Gastroesophageal sphincter (tissue), 4 donors: Measurements from ENCODE around the gene JARID2. TPM values are rescaled to one million over a fixed set of nuclear protein-coding genes. Genes with fewer than 3 reads are reported as not detected.

Experiments used
- ATAC-seq: fragments of 150-250 bp; one replicate; pipeline ENCODE4 v1.9.1; 2016; ENCODE audit warnings: mild to moderate bottlenecking, moderate library complexity
- H3K27ac ChIP-seq, 4 donors: fragments of 200-600 bp; sonication (generic) in 3 of 4; 1 replicate in 3 of 4; 2 replicates in 1 of 4; pipeline ENCODE4 v1.5.1; 2016 to 2019
- H3K27me3 ChIP-seq: fragments of 200-600 bp; sonication (generic); one replicate; pipeline ENCODE4 v1.5.1; 2019
- H3K36me3 ChIP-seq, 2 donors: fragments of 200-600 bp; sonication (generic); one replicate each; pipeline ENCODE4 v1.5.1; 2019; ENCODE audit warnings: control low read depth in 1 of 2
- H3K4me1 ChIP-seq, 3 donors: fragments of 200-600 bp; sonication (generic); 1 replicate in 2 of 3; 2 replicates in 1 of 3; pipeline ENCODE4 v1.5.1; 2016 to 2019; ENCODE audit warnings: control low read depth in 2 of 3
- H3K4me3 ChIP-seq, 2 donors: fragments of 200-600 bp; sonication (generic); one replicate each; pipeline ENCODE4 v1.5.1; 2019; ENCODE audit warnings: mild to moderate bottlenecking in 1 of 2, moderate library complexity in 1 of 2
- H3K9me3 ChIP-seq, 3 donors: fragments of 200-600 bp; sonication (generic); one replicate each; pipeline ENCODE4 v1.5.1; 2017 to 2019; ENCODE audit warnings: control low read depth in 2 of 3
- CTCF ChIP-seq, 4 experiments: fragments of 200-600 bp in 2 of 4; fragments of 450-650 bp in 2 of 4; sonication (generic) in 1 of 4; IDR thresholded peaks; one replicate each; pipeline ENCODE4 v1.5.1; 2017 to 2019; ENCODE audit warnings: antibody characterized with exemption in 4 of 4, mild to moderate bottlenecking in 2 of 4, moderate library complexity in 2 of 4
- EP300 ChIP-seq: sonication (generic); formaldehyde crosslinking; IDR thresholded peaks from one replicate; pipeline ENCODE4 v1.6.1; 2017; ENCODE audit warnings: antibody characterized with exemption, mild to moderate bottlenecking
- POLR2A ChIP-seq, 2 donors: fragments of 450-650 bp; IDR thresholded peaks; one replicate each; pipeline ENCODE4 v1.6.1; 2017; ENCODE audit warnings: antibody characterized with exemption in 2 of 2, mild to moderate bottlenecking in 2 of 2, moderate library complexity in 1 of 2
- POLR2AphosphoS5 ChIP-seq: sonication (generic); formaldehyde crosslinking; IDR thresholded peaks from one replicate; pipeline ENCODE4 v1.6.1; 2017; ENCODE audit warnings: antibody characterized with exemption
- WGBS, 2 donors: methylation state at CpG; one replicate each; pipeline ENCODE4 v1.1.5; 2018; ENCODE audit warnings: low coverage in 1 of 2; 5-methylcytosine and 5-hydroxymethylcytosine counted together
- total RNA-seq, 4 donors: library from RNA; depleted of rRNA; stranded (reverse); fragments of >200 nt; gene quantifications; one replicate each; pipeline ENCODE4 v1.1.0, GENCODE V29; 2016

Gene JARID2
- total RNA-seq, 4 donors from 2014 or later: 6.8 to 12.3 (median 8.5) TPM

- 89 to 100% methylated on average over 4 to 5 of the region's 7 CpGs for WGBS, 2 donors
- no peak for ATAC-seq
Measured at GRCh38 chr6:15423286-15423993, 177.6 kb downstream of the JARID2 start.

GRCh38 chr6:15425947-15426346, 180.1 kb downstream of the JARID2 start:
- no peaks in the 10 kb centered on the region for H3K9me3 ChIP-seq
- 80% methylated on average over 2 of the region's 5 CpGs for WGBS, 2 donors
- H3K27ac ChIP-seq: no peak overlapping the region
- H3K4me3 ChIP-seq: no peak overlapping the region
- H3K27me3 ChIP-seq: no peaks in the 10 kb centered on the region
- TF ChIP-seq POLR2A (IDR thresholded peaks at IDR 0.05) (no peak), EP300 (no peak), POLR2AphosphoS5 (no peak), CTCF (IDR thresholded peaks at IDR 0.05) (no peak)
- no peaks in the 10 kb centered on the region for H3K36me3 ChIP-seq
- peaks cover 3 to 49% (median 16%) of the 10 kb centered on the region in 3 donors for H3K4me1 ChIP-seq
- no peak for ATAC-seq

More at GRCh38 chr6:15423286-15423993, 177.6 kb downstream of the JARID2 start:
- H3K4me3 ChIP-seq: no peak overlapping the region
- TF ChIP-seq CTCF (IDR thresholded peaks at IDR 0.05): no peak
- TF ChIP-seq POLR2AphosphoS5: no peak
- no peak for TF ChIP-seq POLR2A (IDR thresholded peaks at IDR 0.05)
- TF ChIP-seq EP300: no peak
- peaks cover 0 to 15% (median 0%) of the 10 kb centered on the region in 3 donors for H3K9me3 ChIP-seq
- H3K4me1 ChIP-seq: peaks cover 0 to 31% (median 9%) of the 10 kb centered on the region in 3 donors
- no peaks in the 10 kb centered on the region for H3K36me3 ChIP-seq
- H3K27me3 ChIP-seq: no peaks in the 10 kb centered on the region
- H3K27ac ChIP-seq: no peak overlapping the region

- TF ChIP-seq POLR2A (IDR thresholded peaks at IDR 0.05) (no peak), EP300 (no peak), CTCF (IDR thresholded peaks at IDR 0.05) (no peak), POLR2AphosphoS5 (no peak)
- 80 to 100% methylated on average over 1 to 2 of the region's 2 CpGs for WGBS, 2 donors
- H3K4me1 ChIP-seq: peaks cover 7 to 53% (median 20%) of the 10 kb centered on the region in 3 donors
- no peaks in the 10 kb centered on the region for H3K27me3 ChIP-seq
- no peak overlapping the region for H3K4me3 ChIP-seq
- H3K36me3 ChIP-seq: no peaks in the 10 kb centered on the region
- no peaks in the 10 kb centered on the region for H3K9me3 ChIP-seq
- ATAC-seq: no peak
- H3K27ac ChIP-seq: no peak overlapping the region
Measured at GRCh38 chr6:15426395-15426794, 180.5 kb downstream of the JARID2 start.

GRCh38 chr6:15426901-15427300, 181.0 kb downstream of the JARID2 start:
- no peaks in the 10 kb centered on the region for H3K27me3 ChIP-seq
- no peak overlapping the region for H3K27ac ChIP-seq
- no peaks in the 10 kb centered on the region for H3K9me3 ChIP-seq
- peaks cover 7 to 53% (median 21%) of the 10 kb centered on the region in 3 donors for H3K4me1 ChIP-seq
- no peak for TF ChIP-seq POLR2A (IDR thresholded peaks at IDR 0.05)
- TF ChIP-seq EP300: no peak
- TF ChIP-seq CTCF (IDR thresholded peaks at IDR 0.05): no peak
- no peak for TF ChIP-seq POLR2AphosphoS5
- no peaks in the 10 kb centered on the region for H3K36me3 ChIP-seq
- no peak overlapping the region for H3K4me3 ChIP-seq
- ATAC-seq: no peak
- WGBS, 2 donors: 85% methylated on average over 2 to 3 of the region's 3 CpGs
